HG02610 (cell line): ENCODE results near the gene TUBA4B.
"Not testable (repeated sequence)": the region's sequence is repeated elsewhere in the genome, so short reads cannot be mapped to it uniquely, and the experiment has no call there.

Source experiments
- ATAC-seq: cut with Tn5 transposase; IDR thresholded peaks from one replicate; pipeline ENCODE4 v1.9.1; 2021; ENCODE audit warnings: mild to moderate bottlenecking, moderate library complexity; ENCODE audit not compliant: unreplicated experiment

The TUBA4B gene

DNA sequence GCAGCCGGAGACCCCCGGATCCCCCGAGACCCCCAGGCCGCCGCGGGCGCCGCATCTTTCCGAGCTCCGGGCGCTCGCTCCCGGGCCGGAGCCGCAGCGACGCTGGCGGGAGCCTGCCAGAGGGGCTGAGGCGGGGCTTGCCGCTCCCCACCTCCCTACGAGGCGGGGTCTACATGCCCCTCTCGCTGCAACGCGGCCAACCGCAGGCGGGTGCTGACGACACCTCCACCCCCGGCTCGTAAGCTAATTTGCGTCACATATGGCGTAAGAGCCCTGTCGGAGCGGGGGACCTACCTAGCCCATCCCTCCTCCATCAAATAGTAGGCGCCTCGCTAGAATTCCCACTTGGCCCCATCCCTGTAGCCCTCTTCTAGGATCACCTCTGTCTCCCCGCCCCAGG lies 56.2 kb downstream of the TUBA4B start, which contains the start of gene PTPRN:
Gene PTPRN (minus strand): TSS at position 124 of the 400 bp plus-strand sequence. CDS start 69 bp downstream, at position 55.
- ATAC-seq, result no peak

DNA sequence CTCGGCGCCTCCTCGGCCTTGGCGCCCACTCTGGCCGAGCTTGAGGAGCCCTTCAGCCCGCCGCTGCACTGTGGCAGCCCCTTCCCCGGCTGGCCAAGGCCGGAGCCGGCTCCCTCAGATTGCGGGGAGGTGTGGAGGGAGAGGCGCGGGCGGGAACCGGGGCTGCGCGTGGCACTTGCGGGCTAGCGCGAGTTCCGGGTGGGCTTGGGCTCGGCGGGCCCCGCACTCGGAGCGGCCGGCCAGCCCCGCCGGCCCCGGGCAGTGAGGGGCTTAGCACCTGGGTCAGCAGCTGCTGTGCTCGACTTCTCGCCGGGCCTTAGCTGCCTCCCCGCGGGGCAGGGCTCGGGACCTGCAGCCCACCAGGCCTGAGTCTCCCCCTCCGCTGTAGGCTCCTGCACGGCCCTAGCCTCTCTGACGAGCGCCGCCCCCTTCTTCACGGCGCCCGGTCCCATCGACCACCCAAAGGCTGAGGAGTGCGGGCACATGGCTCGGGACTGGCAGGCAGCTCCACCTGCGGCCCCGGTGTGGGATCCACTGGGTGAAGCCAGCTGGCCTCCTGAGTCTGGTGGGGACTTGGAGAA lies 59.7 kb downstream of the TUBA4B start:
- ATAC-seq, result not testable (repeated sequence)

DNA sequence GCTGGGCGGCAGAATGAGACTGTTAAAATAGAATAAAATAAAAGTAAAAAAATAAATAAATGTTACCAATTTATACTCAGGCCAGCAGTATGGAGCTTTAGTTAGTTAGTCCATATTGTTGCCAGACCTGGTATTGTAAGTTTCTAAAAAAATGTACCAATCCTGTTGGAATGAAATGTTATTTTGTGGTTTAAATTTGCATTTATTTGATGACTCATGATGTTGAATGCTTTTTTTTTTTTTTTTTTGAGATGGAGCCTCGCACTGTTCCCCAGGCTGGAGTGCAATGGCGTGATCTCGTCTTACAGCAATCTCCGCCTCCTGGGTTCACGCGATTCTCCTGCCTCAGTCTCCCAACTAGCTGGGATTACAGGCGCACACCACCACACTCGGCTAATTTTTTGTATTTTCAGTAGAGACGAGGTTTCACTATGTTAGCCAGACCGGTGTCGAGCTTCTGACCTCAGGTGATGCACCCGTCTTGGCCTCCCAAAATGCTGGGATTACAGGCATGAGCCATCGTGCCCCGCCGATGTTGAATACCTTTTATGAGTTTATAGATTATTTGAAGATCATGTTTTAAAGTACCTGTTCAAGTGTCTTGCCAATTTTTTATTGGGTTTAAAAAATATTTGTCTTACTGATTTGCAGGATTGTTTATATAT lies 61.9 kb downstream of the TUBA4B start:
- ATAC-seq, result no peak
